ENCODE results near the gene NUDT1. TPM values are rescaled to one million over a fixed set of nuclear protein-coding genes. Genes with fewer than 3 reads are reported as not detected.

NUDT1 gene
- total and polyA plus RNA-seq, 2 experiments from 2014 or later = 9.6 to 16.3 TPM

DNA sequence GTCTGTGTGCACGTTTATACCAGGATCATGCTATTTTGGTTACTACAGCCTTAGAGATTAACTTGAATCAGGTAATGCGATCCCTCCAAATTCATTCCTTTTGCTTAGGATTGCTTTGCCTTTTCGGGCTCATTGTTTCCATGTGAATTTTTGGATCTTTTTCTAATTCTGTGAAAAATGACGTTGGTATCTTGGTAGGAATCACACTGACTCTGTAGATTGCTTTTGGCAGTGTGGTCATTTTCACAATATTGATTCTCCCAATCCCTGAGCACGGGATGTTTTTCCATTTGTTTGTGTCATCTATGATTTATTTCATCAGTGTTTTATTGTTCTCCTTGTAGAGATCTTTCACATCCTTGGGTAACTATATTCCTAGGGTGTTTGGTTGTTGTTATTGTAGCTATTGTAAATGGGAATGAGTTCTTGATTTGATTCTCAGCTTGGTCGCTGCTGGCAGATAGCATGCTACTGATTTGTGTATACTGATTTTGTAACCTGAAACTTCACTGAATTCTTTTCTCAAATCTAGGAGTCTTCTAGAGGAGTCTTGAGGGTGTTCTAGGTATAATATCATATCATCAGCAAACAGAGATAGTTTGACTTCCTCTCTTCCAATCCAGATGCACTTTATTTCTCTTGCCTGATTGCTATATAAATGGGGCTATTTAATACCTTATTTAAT is 54.1 kb downstream of the NUDT1 start:
- Histone ChIP-seq H3K27ac (no peak overlapping the region), H3K79me2 (peaks cover 81% of the 10 kb centered on the region), H3K36me3 (replicated peaks; ENCODE audit: insufficient read depth, low read depth) (no peaks in the 10 kb centered on the region), H2AFZ (no peak overlapping the region), H3K9me2 (replicated peaks; ENCODE audit: insufficient read depth) (no peaks in the 10 kb centered on the region), H3K4me2 (no peak overlapping the region), H3K27me3 (no peaks in the 10 kb centered on the region), H3K4me1 (ENCODE audit: insufficient read depth) (no peaks in the 10 kb centered on the region), H4K20me1 (ENCODE audit: insufficient read depth, poor library complexity, severe bottlenecking) (no peaks in the 10 kb centered on the region), H3K4me3 (no peak overlapping the region), H3K9me3 (ENCODE audit: low read depth) (no peaks in the 10 kb centered on the region)
- TF ChIP-seq EZH2phosphoT487 (IDR thresholded peaks at IDR 0.05; ENCODE audit: low read depth, severe bottlenecking, unreplicated experiment) = no peak
- TF ChIP-seq, protein P1, sequence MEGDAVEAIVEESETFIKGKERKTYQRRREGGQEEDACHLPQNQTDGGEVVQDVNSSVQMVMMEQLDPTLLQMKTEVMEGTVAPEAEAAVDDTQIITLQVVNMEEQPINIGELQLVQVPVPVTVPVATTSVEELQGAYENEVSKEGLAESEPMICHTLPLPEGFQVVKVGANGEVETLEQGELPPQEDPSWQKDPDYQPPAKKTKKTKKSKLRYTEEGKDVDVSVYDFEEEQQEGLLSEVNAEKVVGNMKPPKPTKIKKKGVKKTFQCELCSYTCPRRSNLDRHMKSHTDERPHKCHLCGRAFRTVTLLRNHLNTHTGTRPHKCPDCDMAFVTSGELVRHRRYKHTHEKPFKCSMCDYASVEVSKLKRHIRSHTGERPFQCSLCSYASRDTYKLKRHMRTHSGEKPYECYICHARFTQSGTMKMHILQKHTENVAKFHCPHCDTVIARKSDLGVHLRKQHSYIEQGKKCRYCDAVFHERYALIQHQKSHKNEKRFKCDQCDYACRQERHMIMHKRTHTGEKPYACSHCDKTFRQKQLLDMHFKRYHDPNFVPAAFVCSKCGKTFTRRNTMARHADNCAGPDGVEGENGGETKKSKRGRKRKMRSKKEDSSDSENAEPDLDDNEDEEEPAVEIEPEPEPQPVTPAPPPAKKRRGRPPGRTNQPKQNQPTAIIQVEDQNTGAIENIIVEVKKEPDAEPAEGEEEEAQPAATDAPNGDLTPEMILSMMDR (IDR thresholded peaks at IDR 0.05; ENCODE audit: poor library complexity) = no peak
- no peak for TF ChIP-seq EZH2 (IDR thresholded peaks at IDR 0.05; ENCODE audit: borderline replicate concordance)
- 77% methylated on average over 6 of the region's 6 CpGs for WGBS (ENCODE audit: low lambda C conversion rate, missing lambda C conversion rate)
- no peak for DNase-seq (ENCODE audit: low spot score)

DNA sequence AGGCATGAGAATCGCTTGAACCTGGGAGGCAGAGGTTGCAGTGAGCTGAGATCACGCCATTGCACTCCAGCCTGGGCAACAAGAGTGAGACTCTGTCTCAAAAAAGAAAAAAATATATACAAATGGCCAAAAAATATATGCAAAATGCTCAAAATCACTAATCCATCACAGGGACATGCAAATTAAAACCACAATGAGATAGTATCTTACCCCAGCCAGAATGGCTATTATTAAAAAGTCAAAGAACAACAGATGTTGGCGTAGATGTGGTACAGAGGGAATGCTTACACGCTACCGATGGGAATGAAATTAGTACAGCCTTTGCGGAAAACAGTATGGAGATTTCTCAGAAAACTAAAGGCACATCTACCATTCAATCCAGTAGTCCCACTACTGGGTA is 54.8 kb downstream of the NUDT1 start:
- Histone ChIP-seq H3K4me2 (no peak overlapping the region), H3K27ac (no peak overlapping the region), H2AFZ (no peak overlapping the region), H3K9me2 (replicated peaks; ENCODE audit: insufficient read depth) (no peaks in the 10 kb centered on the region), H3K4me3 (no peak overlapping the region), H3K36me3 (replicated peaks; ENCODE audit: insufficient read depth, low read depth) (no peaks in the 10 kb centered on the region), H3K4me1 (ENCODE audit: insufficient read depth) (no peaks in the 10 kb centered on the region), H3K79me2 (peaks cover 81% of the 10 kb centered on the region), H3K9me3 (ENCODE audit: low read depth) (no peaks in the 10 kb centered on the region), H3K27me3 (no peaks in the 10 kb centered on the region), H4K20me1 (ENCODE audit: insufficient read depth, poor library complexity, severe bottlenecking) (no peaks in the 10 kb centered on the region)
- TF ChIP-seq, protein P1 (IDR thresholded peaks at IDR 0.05; ENCODE audit: poor library complexity) = no peak
- TF ChIP-seq EZH2phosphoT487 (IDR thresholded peaks at IDR 0.05; ENCODE audit: low read depth, severe bottlenecking, unreplicated experiment) (no peak), EZH2 (IDR thresholded peaks at IDR 0.05; ENCODE audit: borderline replicate concordance) (no peak)
- DNase-seq (ENCODE audit: low spot score) = no peak
- 98% methylated on average over 6 of the region's 6 CpGs for WGBS (ENCODE audit: low lambda C conversion rate, missing lambda C conversion rate)

DNA sequence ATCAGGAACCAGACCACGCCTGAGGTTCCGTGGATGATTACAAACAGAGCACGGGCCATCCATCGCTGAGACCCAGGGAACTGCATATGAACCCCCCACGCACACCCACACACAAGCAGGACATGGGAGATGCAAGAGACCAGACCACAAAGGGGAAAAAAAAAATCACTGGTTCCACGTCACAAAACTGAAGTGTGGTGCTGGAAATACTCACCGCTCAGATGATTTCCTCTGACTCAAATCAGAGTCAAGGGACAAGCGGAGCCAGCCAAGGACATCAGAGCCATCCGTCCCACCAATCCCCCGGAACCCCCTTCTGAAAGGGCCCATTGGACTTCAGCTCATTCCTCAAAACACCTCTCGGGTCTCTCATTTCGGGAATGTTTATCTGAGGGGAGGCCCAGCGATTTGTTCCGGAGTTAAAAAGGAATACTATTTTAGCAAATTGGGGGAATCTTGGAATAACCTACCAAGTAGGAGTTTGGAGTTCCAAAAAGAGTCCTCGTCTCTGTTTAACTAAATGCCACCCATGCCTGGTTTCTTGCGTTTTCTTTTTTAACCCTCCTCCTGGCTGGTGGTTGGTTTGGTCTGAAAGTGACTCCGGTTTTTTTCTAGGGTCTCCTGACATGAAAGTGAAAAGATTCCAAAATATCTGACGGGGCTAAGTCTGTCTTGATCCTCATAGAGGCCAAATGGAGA is 57.3 kb downstream of the NUDT1 start:
- no peaks in the 10 kb centered on the region for H3K9me3 ChIP-seq (ENCODE audit: low read depth)
- no peak overlapping the region for H2AFZ ChIP-seq
- H3K4me3 ChIP-seq = no peak overlapping the region
- WGBS (ENCODE audit: low lambda C conversion rate, missing lambda C conversion rate) = 91% methylated on average over 18 of the region's 18 CpGs
- no peaks in the 10 kb centered on the region for H3K9me2 ChIP-seq (replicated peaks; ENCODE audit: insufficient read depth)
- DNase-seq (ENCODE audit: low spot score) = no peak
- H3K27ac ChIP-seq = no peak overlapping the region
- no peaks in the 10 kb centered on the region for H3K36me3 ChIP-seq (replicated peaks; ENCODE audit: insufficient read depth, low read depth)
- no peaks in the 10 kb centered on the region for H3K27me3 ChIP-seq
- peaks cover 61% of the 10 kb centered on the region for H3K79me2 ChIP-seq
- H3K4me1 ChIP-seq (ENCODE audit: insufficient read depth) = no peaks in the 10 kb centered on the region
- no peak overlapping the region for H3K4me2 ChIP-seq
- no peaks in the 10 kb centered on the region for H4K20me1 ChIP-seq (ENCODE audit: insufficient read depth, poor library complexity, severe bottlenecking)
- TF ChIP-seq, protein P1 (IDR thresholded peaks at IDR 0.05; ENCODE audit: poor library complexity) = no peak
- TF ChIP-seq EZH2phosphoT487 (IDR thresholded peaks at IDR 0.05; ENCODE audit: low read depth, severe bottlenecking, unreplicated experiment) = no peak
- no peak for TF ChIP-seq EZH2 (IDR thresholded peaks at IDR 0.05; ENCODE audit: borderline replicate concordance)

Measured in hepatocyte (in vitro differentiated cells).